CD4-positive, alpha-beta T cell treated with Interleukin-17A for 4 hours (primary cell): ENCODE measurements around the gene AK5.

Source experiments
- DNase-seq: peaks from one replicate; pipeline ENCODE4 v3.0.0-alpha.2; 2020; ENCODE audit warnings: mixed read lengths

AK5 gene

DNA sequence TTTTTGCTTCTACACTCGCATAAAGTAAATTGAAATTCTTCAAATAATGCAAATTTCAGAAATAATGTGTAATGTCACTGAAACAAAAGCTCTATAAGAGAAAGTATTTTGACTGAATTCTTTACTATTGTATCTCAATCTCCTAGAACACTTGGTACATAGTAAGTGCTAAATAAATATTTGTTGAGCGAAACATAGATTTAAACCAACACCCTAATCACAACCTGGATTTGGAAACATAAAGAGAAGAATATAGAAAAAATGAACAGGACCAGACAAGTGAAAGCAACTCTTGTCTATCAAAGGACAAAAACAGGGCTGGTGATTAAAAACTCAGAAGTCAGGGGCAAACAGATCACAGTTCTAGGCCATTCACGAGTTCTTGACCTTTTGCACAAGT, 74.3 kb downstream of the AK5 start:
- no peak for DNase-seq

GRCh38 chr1:77360256-77360655, 78.4 kb downstream of the AK5 start:
- no peak for DNase-seq

GRCh38 chr1:77361621-77362020, 79.8 kb downstream of the AK5 start:
- DNase-seq = no peak

GRCh38 chr1:77370161-77370560, 88.3 kb downstream of the AK5 start:
- no peak for DNase-seq

DNA sequence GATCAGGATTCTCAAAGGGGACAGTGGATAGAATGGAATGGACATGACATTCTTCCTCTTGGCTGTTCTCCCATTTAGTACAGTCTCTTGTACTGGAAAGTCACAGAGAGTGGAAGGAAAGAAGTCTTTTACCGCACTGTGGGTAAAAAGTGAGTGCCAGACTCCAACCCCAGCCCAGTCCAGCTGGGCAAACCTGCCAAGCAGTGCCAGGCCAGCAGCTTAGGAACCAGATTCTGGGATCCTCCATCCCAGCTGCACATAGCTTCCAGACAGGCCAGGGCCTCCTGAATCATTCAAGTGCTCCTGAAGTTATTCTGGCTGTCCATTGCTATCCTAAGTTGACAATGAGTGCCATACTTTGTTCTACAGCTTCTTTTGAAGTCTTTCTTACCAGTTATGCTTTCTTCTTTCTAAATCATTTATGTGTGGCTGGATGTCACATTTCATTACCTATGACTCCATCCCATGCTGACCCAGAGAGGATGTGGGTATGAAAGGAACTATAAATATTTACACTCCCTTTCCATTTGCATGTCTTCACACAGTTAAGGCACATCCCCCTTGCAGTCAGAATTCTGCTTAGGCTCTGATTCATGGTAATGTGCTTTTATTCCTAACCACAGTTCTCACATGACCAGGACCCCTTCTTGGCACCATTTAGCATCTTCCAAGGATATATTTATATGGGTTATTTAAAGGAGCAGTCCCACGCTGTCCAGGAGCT, 88.9 kb downstream of the AK5 start:
- no peak for DNase-seq

- DNase-seq = no peak
Observed at GRCh38 chr1:77371396-77371795, 89.6 kb downstream of the AK5 start.

DNA sequence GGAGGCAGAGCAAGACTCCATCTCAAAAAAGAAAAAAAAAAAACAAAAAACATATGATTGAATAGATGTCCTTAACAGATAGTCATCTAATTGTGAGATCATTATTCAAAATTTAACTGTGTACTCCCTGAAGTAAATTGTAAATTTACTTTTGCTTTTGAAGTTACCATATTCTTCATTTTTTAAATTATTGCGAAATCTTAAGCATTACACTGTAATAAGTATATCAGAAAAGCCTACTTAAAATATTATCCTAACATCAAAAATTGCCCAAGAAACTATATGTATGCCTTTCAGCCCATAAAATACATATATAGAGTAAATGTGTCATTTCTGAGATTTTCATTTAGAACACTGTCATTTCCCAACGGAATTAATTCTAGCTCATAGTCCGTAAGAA, 91.9 kb downstream of the AK5 start:
- no peak for DNase-seq

DNA sequence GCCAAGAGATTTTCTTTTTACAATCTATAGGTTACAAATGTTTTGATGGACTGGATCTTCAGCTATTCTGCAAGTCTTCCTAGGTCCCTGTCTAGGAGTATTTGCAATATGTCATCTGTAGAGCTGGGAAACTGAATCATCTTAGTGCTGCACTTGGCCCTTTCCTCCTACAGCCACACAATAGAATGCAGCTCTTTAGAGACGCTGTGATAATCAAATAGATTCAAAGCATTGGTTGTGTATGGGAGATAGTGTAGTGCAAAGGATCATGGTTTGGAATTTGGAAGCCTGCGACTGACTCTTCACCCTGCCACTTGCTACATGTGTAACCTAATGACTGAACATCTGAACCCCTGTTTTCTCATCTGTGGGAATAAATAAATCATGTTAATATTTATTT, 93.7 kb downstream of the AK5 start:
- no peak for DNase-seq

DNA sequence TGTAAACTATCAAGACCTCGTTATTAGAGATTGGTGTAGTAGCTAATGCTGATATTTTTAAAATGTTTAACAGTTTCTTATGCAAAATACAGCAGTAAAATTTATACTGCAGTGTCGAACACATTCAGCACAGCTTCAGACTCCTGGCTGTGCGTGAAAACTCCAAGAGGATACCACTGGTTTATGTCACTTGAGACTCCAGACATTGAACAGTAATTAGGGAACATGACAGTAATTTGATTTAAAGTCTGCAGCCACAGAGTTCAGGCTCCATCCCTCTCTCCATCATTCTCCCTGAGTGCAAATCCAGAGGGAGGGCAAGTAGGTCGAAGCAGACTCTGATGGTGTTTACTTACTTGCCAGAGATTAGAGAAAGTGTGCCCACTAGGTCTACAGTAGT, 94.2 kb downstream of the AK5 start:
- no peak for DNase-seq

GRCh38 chr1:77378723-77379535, 97.1 kb downstream of the AK5 start:
- peak; percentile 13 for DNase-seq

DNA sequence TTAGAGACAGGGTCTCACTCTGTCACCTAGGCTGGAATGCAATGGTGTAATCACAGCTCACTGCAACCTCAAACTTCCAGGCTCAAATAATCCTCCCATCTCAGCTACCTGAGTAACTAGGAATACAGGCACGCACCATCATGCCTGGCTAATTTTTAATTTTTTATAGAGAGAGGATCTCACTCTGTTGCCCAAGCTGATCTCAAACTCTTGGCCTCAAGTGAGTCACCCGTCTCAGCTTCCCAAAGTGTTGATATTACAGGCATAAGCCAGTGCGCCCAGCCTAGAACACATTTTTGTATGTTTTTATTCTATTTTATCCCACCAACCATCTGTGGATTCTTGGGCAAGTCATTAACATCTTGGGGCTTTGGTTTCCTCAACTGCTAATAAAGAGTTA, 100.5 kb downstream of the AK5 start:
- no peak for DNase-seq

- DNase-seq = no peak
Observed at GRCh38 chr1:77383236-77383635, 101.4 kb downstream of the AK5 start.

DNA sequence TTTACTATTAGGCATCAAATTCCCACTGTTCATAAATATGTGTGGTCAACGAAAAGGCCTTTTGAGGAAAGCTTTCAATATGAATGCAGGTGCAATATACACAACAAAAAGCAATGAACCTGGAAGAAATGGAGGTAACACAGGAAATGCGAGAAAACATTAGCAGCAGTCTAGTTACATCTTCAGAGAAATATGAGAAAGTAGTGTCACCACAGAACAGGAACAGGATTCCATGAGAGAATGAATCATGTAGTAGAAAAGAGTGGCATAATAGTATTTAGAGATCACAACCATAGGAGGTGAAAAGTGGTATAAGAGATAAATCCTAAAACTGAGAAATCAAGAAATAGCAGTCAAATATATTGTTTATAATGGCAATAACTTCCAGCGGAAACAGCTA, 103.7 kb downstream of the AK5 start:
- no peak for DNase-seq

DNA sequence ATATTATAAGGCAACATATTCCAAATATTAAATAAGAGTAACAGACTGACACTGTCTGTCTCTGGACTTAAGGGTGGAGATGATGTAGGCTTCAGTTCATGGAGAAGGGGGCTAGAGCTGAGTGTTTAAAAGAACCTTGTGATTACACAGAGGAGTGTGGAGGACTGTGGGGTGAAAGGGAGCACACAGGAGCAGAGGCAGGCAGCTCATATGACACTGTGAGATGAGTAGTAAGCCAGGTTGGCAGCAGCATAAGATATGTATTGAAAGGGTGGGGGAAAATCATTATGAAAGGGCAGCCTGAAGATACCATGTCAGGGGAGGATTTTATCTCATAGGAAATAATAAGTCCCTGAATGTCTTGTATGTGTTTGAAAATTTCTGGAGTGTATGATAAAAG, 104.5 kb downstream of the AK5 start:
- DNase-seq = no peak

- DNase-seq = no peak
Observed at GRCh38 chr1:77387553-77387952, 105.7 kb downstream of the AK5 start.

GRCh38 chr1:77388661-77389060, 106.8 kb downstream of the AK5 start:
- no peak for DNase-seq

GRCh38 chr1:77392486-77392885, 110.7 kb downstream of the AK5 start:
- DNase-seq = no peak

- DNase-seq = no peak
Observed at GRCh38 chr1:77394166-77394565, 112.3 kb downstream of the AK5 start.

GRCh38 chr1:77395051-77395450, 113.2 kb downstream of the AK5 start:
- DNase-seq = no peak

DNA sequence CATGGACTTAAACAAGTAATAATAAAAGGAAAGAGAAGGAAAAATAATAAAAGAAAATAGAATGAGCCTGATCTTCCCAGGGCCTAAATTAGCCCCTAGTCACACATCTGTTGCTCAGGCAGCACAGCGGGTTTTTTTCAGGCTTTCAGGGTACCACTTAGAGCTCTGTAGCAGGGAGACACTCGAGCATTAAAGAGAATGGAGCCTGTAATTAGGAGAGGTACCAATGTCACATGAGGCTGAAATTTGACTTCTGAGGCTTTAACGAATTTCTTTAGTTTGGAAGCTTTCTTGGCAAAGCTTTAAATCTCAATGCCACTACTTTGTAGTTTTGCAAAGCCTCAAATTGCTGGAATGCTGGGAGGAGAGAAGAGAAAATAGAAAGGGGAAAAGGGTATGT, 116.3 kb downstream of the AK5 start:
- no peak for DNase-seq

DNA sequence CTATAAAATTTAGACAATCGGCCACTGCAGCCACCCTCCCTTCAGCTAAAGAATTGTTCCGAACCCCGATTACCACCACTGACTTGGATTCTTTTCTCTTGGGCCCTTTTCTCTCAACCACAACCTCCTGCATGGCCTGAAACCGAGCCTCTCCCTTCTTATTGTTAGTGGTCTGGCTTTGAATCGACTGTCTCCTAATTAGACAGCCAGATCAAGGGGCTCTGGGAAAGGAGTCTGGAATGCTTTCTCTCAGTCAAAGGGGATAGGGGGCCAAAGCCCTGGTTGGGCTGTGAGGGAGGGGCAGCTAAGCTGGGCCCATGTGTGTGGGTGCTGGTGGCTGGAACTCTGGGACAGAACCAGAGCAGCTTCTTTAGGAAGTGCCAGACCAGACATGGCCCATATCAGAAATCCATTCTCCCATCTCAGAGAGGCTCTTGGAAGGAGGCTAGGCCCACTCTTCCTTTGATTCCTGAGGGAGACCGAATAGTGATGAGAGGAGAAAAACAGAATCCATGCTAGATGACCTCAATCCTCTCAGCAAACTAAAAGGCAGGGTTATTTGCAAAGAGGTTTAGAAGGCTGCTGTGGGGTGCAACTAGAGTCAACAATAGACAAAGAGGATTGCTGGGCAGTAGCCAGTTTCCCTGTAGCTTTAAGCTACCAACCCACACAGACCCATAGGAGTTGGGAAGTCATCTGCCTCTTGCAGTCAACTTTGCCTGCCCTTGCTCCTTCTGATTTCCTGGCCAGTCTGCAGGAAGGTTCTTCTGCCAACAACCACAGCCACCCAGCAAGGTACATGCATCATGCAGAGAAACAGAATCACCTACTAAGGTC, 117.6 kb downstream of the AK5 start:
- no peak for DNase-seq

- DNase-seq = no peak
Observed at GRCh38 chr1:77400781-77401180, 119.0 kb downstream of the AK5 start.

DNA sequence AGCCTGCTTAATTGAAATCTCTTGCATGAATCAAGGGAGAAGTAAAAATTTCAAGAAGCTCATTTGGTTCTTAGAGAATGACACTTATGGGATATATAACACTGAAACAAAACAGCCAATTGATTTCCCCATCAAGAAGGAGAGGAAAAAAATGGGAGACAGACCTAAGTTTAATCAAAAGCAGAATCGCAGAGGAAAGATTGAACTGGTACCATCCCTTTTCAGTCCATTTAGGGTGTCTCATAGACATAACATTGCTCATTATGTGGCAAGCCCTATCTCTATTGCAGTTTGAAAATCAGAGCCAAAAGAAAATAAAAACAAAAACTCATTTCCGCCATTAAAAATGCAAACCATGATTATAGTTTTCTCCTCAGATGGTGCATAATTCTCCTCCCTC, 119.6 kb downstream of the AK5 start:
- DNase-seq = no peak

DNA sequence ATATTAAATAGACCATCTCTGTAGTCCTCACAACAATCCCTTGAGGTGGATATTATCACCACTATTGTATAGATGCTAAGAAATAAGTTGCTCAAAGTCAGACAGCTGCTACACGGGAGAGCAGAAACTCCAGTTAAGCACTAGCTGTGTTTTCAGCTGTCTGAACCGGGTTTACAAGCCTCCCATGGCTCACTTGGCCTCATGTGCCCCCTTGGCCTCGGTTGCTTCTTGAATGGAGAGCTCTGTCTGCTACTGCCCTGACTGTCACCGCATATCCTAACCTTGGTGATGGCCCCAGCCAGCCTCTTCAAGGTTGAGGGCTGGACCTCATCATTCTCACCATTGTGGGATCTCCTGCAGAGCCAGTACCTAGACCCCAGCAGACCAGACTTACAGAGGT, 123.4 kb downstream of the AK5 start:
- DNase-seq = no peak
